Dermis blood vessel endothelial cell (primary cell): ENCODE results near the gene PICK1. TPM values are rescaled to one million over a fixed set of nuclear protein-coding genes. Genes with fewer than 3 reads are reported as not detected.
A peak's percentile ranks its signal among the peaks of the same experiment; 100 is the strongest.

Source experiments
- DNase-seq: peaks from one replicate; pipeline ENCODE4 v3.0.0; 2010
- total RNA-seq: library from RNA; depleted of rRNA; stranded (reverse); fragments of >200 nt; gene quantifications from 2 replicates; pipeline ENCODE4 v1.2.3, GENCODE V29; 2014

The PICK1 gene
- total RNA-seq, 1 donor from 2014 or later = 15.5 TPM

- no peak for DNase-seq
Measured at GRCh38 chr22:38049812-38050619, 7.2 kb upstream of the PICK1 start.

GRCh38 chr22:38050720-38051119 is 6.5 kb upstream of the PICK1 start:
- no peak for DNase-seq

GRCh38 chr22:38051261-38051660 is 5.9 kb upstream of the PICK1 start:
- DNase-seq = no peak

GRCh38 chr22:38051900-38052862 is 5.0 kb upstream of the PICK1 start:
- peak; percentile 87 for DNase-seq

- DNase-seq = no peak
Measured at GRCh38 chr22:38062791-38063190, 5.6 kb downstream of the PICK1 start.

GRCh38 chr22:38065539-38065938 is 8.3 kb downstream of the PICK1 start:
- no peak for DNase-seq

- DNase-seq = no peak
Measured at GRCh38 chr22:38066381-38067027, 9.3 kb downstream of the PICK1 start.

- no peak for DNase-seq
Measured at GRCh38 chr22:38067028-38067415, 9.8 kb downstream of the PICK1 start.

GRCh38 chr22:38067761-38068360 is 10.7 kb downstream of the PICK1 start:
- DNase-seq = no peak

GRCh38 chr22:38068641-38069371 is 11.6 kb downstream of the PICK1 start:
- DNase-seq = no peak

- DNase-seq = peak; percentile 64
Measured at GRCh38 chr22:38069372-38070249, 12.4 kb downstream of the PICK1 start.

GRCh38 chr22:38070250-38070921 is 13.2 kb downstream of the PICK1 start:
- no peak for DNase-seq

- no peak for DNase-seq
Measured at GRCh38 chr22:38071421-38072321, 14.5 kb downstream of the PICK1 start.

GRCh38 chr22:38072322-38073149 is 15.3 kb downstream of the PICK1 start:
- DNase-seq = no peak

- no peak for DNase-seq
Measured at GRCh38 chr22:38073150-38074130, 16.2 kb downstream of the PICK1 start.

- DNase-seq = peak; percentile 61
Measured at GRCh38 chr22:38074181-38075104, 17.2 kb downstream of the PICK1 start.
